GM18505 (cell line): Measurements from ENCODE around the gene TET1.
"Not testable (repeated sequence)": the region's sequence is repeated elsewhere in the genome, so short reads cannot be mapped to it uniquely, and the experiment has no call there.

Experiments
- ATAC-seq: cut with Tn5 transposase; IDR thresholded peaks from one replicate; pipeline ENCODE4 v1.9.1; 2021; ENCODE audit not compliant: unreplicated experiment
- POLR2A ChIP-seq: IDR thresholded peaks from 4 replicates; pipeline ENCODE4 v1.6.1; 2011; ENCODE audit warnings: borderline replicate concordance; ENCODE audit not compliant: insufficient read depth, insufficient read length; ENCODE audit errors: extremely low read depth

Gene TET1

DNA sequence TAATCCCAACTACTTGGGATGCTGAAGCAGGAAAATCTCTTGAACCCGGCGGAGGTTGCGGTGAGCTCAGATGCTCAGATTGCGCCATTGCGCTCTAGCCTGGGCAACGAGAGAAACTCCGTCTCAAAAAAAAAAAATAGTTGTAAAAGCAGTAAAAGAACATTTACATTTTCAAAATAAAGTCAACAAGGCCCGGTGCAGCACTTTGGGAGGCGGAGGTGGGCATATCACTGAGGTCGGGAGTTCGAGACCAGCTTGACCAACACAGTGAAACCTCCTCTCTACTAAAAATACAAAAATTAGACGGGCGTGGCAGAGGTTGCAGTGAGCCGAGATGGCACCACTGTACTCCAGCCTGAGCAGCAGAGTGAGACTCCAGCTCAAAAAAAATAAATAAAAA is 164.9 kb downstream of the TET1 start:
- ATAC-seq = no peak
- TF ChIP-seq POLR2A = no peak

DNA sequence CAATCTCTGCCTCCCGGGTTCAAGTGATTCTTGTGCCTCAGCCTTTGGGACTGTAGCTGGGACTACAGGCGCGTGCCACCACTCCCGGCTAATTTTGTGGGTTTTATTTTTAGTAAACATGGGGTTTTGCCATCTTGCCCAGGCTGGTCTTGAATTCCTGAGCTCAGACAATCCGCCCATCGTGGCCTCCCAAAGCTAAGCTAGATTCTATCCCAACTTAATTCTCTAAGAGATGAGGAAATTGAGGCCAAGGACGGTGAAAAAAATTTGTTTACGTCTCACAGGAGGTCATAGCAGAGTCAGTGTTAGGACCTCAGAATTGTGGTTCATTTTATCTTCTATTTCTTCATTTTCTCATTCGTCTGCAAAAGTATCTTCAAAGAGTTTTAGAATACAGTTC is 167.0 kb downstream of the TET1 start:
- TF ChIP-seq POLR2A = no peak
- ATAC-seq = no peak

DNA sequence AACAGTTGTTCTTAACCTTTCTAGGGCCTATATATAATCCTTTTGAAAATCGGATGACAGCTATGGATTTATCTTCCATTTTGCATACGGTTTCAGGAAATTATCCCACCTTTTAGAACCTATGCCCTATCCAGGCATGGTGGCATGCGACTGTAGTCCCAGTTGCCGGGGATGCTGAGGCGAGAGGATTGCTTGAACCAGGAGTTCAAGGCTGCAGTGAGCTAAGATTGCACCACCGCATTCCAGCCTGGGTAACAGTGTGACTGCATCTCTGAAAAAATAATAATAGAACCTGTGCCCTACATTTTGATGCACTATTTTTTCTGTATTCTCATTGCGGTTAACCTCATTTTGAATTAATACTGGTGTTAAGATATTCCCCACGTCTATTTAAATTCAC is 172.5 kb downstream of the TET1 start:
- no peak for TF ChIP-seq POLR2A
- no peak for ATAC-seq

DNA sequence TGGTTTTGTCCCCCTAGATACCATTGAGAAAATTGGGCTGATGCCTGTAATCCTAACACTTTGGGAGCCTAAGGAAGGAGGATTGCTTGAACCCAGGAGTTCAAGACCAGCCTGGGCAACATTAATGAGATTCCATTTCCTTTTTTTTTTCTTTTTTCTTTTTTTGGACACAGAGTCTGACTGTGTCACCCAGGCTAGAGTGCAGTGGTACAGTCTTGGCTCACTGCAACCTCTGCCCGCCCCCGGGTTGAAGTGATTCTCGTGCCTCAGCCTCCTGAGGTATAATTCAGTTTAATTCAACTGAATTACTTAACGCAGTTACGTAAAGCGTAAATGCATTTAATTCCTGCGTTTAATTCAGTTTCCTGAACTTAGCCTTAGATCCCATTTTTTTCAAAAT is 174.2 kb downstream of the TET1 start:
- ATAC-seq = no peak
- no peak for TF ChIP-seq POLR2A

DNA sequence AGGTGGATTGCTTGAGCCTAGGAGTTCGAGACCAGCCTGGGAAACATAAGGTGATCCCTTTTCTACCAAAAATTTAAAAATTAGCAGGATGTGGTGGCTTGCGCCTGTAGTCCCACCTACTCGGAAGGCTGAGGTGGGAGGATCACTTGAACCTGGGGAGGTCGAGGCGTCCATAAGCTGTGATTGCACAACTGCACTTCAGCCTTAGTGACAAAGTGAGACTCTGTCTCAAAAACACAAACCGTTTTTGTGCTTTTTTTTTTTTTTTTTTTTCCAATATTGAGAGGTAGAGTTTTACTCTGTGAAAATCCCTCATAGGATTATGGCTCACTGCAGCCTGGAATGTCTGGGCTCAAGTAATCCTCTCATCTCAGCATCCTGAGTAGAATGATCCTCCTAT is 175.0 kb downstream of the TET1 start:
- ATAC-seq = no peak
- no peak for TF ChIP-seq POLR2A

DNA sequence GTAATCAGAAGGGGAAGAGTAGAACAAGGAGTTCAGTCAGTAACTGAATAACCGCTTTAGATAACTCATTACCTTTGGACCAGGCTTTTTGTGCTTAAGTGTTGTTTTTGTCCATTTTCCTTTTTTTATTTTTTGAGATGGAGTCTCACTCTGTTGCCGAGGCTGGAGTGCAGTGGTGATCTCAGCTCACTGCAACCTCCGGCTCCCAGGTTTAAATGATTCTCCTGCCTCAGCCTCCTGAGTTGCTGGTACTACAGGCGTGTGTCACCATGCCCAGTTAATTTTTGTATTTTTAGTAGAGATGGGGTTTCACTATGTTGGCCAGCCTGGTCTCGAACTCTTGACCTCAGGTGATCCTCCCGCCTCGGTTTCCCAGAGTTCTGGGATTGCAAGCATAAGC is 175.6 kb downstream of the TET1 start:
- not testable (repeated sequence) for ATAC-seq

DNA sequence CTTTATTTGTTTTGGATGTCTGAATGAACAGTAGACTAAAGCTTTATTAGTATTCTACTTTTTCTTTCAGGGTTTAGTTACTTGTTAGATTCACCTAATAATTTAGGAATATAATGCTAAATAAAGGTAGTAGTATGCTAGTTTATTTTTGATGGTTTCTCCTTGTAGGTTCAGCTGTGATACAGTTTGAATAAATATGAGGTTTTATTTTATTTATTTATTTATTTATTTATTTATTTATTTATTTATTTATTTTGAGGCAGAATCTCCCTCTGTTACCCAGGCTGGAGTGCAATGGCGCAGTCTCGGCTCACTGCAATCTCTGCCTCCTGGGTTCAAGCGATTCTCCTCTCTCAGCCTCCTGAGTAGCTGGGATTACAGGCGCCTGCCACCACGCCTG is 180.5 kb downstream of the TET1 start:
- ATAC-seq = not testable (repeated sequence)

DNA sequence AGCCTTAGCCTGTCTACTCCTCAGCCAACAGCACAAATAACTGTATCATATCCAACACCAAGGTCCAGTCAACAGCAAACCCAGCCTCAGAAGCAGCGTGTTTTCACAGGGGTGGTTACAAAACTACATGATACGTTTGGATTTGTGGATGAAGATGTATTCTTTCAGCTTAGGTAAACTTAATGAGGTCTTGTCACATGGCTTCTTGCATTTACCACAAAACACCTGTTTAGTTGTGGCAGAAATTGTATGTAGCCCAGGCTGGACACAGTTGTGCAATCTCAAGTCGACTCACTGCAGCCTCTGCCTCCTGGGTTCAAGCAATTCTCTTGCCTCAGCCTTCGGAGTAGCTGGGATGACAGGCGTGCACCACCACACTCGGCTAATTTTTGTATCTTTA is 182.3 kb downstream of the TET1 start:
- ATAC-seq = no peak
- TF ChIP-seq POLR2A = no peak
